HG03103 (cell line): ENCODE results near the gene CRYL1.

ENCODE experiments used
- ATAC-seq: cut with Tn5 transposase; IDR thresholded peaks from one replicate; pipeline ENCODE4 v1.9.1; 2021; ENCODE audit warnings: low read depth; ENCODE audit not compliant: unreplicated experiment

The CRYL1 gene

GRCh38 chr13:20404488-20405222, 121.0 kb downstream of the CRYL1 start:
- ATAC-seq: no peak

GRCh38 chr13:20403826-20404225, 121.8 kb downstream of the CRYL1 start:
- ATAC-seq: no peak

- no peak for ATAC-seq
Observed at GRCh38 chr13:20402881-20403280, 122.8 kb downstream of the CRYL1 start.

- no peak for ATAC-seq
Observed at GRCh38 chr13:20401931-20402856, 123.5 kb downstream of the CRYL1 start.

- ATAC-seq: no peak
Observed at GRCh38 chr13:20401531-20401930, 124.1 kb downstream of the CRYL1 start.

- no peak for ATAC-seq
Observed at GRCh38 chr13:20400774-20401173, 124.9 kb downstream of the CRYL1 start.

GRCh38 chr13:20399961-20400360, 125.7 kb downstream of the CRYL1 start:
- ATAC-seq: no peak

GRCh38 chr13:20399515-20399914, 126.1 kb downstream of the CRYL1 start:
- no peak for ATAC-seq

- no peak for ATAC-seq
Observed at GRCh38 chr13:20398459-20398858, 127.2 kb downstream of the CRYL1 start.

GRCh38 chr13:20397896-20398295, 127.8 kb downstream of the CRYL1 start:
- no peak for ATAC-seq

- no peak for ATAC-seq
Observed at GRCh38 chr13:20395061-20395916, 130.4 kb downstream of the CRYL1 start.

- no peak for ATAC-seq
Observed at GRCh38 chr13:20394506-20394905, 131.2 kb downstream of the CRYL1 start.

- no peak for ATAC-seq
Observed at GRCh38 chr13:20394169-20394501, 131.5 kb downstream of the CRYL1 start.

- no peak for ATAC-seq
Observed at GRCh38 chr13:20393273-20394168, 132.1 kb downstream of the CRYL1 start.

- ATAC-seq: no peak
Observed at GRCh38 chr13:20392530-20392929, 133.1 kb downstream of the CRYL1 start.

GRCh38 chr13:20391597-20392452, 133.8 kb downstream of the CRYL1 start:
- ATAC-seq: no peak

GRCh38 chr13:20390526-20391175, 135.0 kb downstream of the CRYL1 start:
- ATAC-seq: no peak

GRCh38 chr13:20389696-20390525, 135.7 kb downstream of the CRYL1 start:
- ATAC-seq: no peak
